Inferior parietal cortex (tissue), 1 donor: ENCODE results near the gene HABP4.

ENCODE experiments used
- DNase-seq: peaks from one replicate; pipeline ENCODE4 v3.0.0-alpha.2; 2016; ENCODE audit errors: extremely low spot score

Gene HABP4, protein sequence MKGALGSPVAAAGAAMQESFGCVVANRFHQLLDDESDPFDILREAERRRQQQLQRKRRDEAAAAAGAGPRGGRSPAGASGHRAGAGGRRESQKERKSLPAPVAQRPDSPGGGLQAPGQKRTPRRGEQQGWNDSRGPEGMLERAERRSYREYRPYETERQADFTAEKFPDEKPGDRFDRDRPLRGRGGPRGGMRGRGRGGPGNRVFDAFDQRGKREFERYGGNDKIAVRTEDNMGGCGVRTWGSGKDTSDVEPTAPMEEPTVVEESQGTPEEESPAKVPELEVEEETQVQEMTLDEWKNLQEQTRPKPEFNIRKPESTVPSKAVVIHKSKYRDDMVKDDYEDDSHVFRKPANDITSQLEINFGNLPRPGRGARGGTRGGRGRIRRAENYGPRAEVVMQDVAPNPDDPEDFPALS

DNA sequence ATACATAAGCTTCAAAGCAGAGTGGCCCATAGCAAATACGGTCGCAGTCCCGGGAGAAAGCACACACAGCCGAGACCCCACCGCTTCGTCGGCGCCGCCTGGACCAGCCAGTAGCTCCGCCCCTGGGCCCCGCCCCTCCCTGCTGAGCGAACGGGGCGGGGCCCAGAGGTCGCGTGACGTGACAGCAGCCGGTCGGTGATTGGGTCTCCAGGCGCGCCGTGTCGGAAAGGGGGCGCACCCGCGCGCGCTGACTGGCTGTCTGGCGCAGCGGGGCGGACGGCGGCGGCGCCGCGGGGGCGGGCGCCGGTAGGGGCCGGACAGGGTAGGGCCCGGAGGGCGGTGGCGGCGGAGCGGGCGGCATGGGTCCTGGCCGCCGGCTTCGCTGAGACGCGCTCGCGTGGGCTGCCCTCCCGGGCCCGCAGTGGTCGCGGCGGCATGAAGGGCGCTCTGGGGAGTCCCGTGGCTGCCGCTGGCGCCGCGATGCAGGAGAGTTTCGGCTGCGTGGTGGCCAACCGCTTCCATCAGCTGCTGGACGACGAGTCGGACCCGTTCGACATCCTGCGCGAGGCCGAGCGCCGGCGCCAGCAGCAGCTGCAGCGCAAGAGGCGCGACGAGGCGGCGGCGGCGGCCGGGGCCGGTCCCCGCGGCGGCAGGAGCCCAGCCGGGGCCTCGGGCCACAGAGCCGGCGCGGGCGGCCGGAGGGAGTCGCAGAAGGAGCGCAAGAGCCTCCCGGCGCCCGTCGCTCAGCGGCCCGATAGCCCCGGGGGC is at the start of gene HABP4:
Gene HABP4, plus strand, starts transcription at position 325 of the 768 bp plus-strand sequence. Its CDS starts 111 bp downstream, at position 436.
- DNase-seq, result peak; percentile 95

DNA sequence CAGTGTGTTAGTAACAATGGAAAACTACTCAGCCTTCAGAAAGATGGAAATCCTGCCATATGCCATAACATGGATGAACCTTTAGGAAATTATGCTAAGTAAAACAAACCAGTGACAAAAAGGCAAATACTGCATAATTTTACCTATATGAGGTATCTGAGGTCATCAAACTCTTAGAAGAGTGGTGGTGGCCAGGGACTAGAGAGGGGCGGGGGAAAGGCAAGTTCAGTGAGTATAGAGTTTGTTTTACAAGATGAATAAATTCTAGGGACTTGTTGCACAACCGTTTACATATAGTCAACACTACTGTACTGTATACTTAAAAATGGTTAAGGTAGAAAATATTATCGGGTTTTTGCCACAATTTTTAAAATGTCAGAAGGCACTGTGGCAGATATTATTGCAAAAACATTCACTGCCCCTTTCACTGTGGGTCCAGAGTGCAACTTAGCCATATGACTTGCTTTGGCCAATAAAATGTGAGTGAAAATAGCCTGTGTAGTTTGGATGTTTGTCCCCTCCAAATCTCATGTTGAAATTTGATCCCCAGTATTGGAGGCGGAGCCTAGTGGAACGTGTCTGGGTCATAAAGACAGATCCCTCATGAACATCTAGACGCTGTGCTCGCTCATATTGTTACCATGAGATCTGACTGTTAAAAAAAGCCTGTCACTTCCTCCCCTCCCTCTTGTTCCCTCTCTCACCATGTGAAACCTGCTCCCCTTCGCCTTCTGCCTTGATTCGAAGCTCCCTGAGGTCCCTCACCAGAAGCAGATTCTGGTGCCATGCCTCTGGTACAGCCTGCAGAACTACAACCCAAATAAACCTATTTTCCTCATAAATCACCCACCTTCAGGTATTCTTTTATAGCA is 41.3 kb upstream of the HABP4 start:
- no peak for DNase-seq

DNA sequence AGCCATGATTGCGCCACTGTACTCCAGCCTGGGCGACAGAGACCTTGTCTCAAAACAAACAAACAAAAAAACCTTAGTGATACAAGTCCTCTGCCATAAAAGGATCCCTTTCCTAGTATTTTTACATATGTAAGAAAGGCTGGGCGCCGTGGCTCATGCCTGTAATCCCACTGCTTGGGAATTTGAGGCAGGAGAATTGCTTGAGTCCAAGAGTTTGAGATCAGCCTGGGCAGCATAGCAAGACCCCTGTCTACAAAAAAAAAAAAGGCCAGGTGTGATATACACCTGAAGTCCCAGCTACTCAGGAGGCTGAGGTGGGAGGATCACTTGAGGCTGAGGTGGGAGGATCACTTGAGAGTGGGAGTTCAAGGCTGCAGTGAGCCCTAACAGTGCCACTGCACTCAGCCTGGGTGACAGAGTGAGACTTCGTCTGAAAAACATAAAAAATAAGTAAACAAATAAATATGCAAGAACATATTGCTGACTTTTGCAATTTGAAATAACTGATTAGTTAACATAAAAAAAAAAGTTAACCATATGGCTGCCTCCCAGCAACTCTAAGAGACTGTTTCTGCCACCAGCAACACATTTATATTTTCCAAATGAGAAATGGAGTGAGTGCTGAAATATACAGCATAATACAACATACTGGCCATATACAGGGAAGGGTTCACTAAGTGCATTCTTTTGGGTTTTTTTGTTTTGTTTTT is 38.7 kb upstream of the HABP4 start:
- no peak for DNase-seq

DNA sequence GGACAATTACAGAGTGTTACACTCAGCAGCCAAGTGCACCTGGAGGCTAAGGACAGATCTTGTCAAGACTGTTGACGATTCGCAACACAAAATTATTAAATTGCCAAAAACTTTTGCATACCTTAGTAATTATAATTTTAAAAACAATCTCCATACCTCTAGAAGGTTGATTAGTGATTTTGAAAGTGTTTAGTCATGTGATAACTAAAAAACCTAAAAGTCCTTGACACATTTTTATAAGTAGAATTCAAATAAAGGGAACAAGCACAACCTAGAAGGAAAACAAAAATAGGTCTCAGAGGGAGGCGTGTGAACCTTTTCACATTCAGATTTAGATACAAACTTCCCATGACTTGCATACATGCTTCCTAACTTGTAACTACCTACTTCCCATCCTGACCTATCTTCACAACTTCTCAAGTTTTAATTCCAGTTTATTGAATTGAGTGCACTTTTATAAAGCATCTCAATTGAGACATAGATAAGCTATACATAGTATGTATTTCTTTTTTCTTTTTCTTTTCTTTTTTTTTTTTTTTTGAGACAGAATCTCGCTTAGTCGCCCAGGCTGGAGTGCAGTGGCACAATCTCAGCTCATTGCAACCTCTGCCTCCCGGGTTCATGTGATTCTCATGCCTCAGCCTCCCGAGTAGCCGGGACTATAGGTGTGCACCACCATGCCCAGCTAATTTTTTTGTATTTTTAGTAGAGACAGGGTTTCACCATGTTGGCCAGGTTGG is 37.6 kb upstream of the HABP4 start:
- DNase-seq, result no peak

DNA sequence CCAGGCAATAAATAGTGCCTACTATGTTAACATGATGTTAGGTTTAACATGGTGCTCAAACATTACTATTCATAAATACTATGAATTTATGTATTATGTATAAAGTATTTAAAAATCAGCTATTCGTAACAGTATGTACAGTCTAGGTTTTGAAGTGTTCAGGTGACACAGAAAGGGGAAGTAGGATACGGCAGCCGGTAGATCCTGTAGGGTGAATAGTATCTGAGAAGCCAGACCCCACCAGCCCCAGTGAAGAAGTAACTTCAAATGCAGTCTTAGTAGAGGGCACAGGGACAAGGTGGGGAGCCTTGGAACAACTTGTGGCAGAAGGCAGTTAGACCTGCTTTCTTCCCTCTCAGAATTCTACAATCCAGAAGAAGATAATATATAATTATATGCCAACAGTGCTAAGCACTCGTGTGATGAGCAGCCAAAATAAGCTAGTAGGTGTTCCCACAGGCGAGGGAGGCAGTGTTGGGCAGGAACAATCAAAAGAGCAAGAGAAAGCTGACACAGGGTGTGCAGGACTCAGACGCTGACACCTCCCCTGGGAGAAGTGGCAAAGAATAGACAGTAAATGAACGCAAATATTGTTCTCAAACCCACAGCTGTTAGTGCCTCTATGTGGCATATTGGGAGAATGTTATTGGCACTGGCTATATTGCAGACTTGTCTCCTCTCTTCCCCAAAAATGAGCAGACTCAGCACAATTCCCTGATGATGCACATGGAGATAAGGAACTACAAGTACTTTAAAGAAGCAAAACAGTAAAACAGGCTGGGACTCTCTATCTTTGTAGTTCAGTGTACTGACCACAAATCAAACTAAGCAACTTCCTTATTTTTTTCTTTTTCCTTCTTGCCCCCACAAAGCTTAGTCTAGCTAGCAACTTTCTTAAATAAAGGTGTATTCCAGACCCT is 36.4 kb upstream of the HABP4 start:
- peak; percentile 62 for DNase-seq

DNA sequence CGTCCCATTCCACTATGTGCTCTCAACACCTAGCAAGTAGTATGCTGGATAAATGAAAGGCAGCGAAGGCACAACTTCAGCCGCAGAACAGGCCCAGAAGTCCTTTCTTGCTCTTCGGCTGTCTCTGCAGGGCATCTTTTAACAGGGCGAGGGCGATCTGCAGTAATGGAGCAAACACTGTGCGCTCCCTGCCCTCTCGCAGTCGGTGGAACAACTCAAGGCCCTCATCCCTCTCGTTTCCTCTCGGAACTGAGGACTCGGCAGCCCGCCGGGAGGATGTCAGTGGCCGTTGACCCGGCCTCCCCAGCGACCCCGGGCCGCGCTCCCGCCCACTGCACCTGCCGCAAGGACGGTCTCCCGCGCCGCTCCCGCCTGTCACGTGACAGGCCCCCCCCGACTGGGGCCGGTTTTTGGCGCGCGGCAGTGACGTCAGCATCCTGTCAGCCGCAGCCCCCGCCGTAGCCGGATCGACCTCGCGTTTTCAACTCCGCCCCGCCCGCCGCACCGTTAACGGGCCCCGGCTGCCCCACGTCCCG is 32.9 kb upstream of the HABP4 start:
- peak; percentile 89 for DNase-seq

DNA sequence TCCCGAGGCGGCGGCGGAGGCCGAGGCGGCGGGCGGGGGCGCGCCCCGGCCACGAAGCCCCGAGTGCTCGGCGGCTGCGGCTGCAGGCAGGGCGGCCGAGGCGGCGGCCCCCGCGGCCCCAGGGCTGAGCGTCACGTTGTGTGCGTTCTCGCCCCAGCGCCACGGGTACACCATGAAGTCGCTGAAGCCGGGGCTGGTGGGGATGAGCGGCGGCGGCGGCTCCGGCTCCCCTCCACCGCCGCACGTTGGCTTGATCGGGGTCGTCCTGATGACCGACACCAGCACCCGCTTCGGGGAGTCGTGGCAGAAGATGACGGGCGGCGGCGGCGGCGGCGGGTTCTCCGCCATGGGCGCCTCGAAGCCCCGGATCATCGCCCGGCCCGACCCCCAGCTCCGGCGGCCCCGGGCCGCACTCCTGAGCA is 32.3 kb upstream of the HABP4 start:
- no peak for DNase-seq

DNA sequence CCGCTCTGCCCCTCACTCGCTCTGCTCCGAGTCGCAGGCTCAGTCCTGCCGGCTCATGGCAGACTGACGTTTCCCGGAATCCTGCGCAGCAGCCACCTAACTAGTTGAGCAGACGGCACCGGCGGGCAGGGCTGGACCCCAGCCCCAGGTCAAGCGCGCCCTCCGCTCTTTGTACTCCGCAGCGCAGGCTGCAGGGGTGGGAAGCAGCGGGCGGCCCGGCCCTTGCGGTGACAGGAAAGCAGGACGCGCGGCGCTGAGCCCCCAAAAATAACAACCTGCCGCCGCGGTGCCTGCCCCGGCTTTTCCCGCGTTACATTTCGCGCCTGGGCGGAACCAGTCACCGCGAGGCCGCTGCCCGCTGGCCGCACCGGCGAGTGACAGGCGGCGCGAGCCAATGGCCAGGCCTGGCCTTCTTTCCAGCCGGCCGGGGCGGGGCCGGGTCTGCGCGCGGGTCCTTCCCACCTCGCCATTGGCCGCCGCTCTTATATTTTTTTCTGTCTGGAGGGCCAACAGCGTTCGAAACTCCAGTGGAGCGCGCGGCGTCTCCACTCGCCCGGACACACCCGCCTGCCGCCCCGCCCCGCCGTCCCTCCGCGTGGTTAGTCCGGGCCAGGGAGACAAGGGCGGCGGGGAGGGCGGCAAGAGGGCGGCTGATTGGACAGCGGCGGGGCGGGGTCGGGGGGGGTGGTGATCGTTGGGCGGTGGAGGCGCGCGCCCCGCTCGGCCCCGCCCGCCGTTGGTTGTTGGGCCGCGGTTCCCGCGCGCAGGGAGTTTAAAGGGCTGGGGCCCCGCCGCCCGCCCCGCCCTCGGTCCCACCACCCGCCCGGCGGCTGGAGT is 31.7 kb upstream of the HABP4 start, which contains the start of gene ZNF367:
Gene ZNF367, minus strand, starts transcription at position 288 of the 837 bp plus-strand sequence. CDS start 338 bp downstream, outside the sequence.
- DNase-seq, result peak; percentile 92

DNA sequence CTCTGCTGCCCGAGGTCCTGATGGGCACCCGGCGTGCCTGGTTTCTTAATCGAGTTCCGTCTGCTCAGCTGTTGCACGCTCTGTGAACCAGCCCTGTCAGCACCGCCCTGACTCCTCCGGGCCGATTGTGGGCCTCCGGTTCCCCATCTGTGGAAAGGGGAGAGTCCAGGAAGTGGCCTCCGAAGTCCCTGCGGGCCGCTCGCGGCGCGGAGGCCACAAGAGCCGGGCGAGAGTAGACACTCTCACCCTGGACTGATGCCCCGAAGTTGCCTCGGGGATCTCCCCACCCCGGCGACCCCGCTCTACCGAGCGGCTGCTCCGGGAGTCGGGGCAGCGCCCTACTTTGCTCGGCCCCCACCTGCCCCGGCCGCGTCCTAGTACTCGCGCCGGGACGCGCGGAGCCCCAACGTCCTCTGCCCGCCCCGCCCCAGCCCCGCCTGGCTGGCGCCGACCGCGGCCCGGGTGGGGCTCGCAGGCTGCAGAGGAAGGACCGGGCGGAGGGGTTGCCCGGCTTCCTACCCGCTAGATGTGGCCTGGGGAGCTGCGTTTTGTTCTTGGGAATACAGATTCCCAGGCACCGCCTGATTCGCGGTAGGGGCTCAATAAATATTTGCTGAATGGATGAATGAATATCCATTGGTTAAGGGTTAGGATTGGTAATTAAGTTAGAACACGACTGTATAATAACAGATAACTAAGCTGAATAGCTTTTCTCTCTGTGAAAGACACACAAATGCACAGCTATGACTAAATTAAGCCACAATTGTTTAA is 30.9 kb upstream of the HABP4 start:
- DNase-seq, result peak; percentile 55

DNA sequence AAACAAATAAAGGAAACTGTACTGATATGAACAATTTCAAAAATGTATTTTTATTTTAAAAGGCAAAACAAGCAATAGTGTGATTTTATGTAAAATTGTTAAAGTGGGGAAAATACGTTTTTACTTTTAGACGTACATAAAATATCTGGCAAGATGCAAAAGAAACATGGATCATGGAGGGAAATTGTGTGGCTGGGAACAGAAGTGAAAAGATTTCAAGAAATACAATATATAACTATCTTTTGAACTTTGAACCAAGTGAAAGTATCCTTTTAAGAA is 30.3 kb upstream of the HABP4 start:
- no peak for DNase-seq

DNA sequence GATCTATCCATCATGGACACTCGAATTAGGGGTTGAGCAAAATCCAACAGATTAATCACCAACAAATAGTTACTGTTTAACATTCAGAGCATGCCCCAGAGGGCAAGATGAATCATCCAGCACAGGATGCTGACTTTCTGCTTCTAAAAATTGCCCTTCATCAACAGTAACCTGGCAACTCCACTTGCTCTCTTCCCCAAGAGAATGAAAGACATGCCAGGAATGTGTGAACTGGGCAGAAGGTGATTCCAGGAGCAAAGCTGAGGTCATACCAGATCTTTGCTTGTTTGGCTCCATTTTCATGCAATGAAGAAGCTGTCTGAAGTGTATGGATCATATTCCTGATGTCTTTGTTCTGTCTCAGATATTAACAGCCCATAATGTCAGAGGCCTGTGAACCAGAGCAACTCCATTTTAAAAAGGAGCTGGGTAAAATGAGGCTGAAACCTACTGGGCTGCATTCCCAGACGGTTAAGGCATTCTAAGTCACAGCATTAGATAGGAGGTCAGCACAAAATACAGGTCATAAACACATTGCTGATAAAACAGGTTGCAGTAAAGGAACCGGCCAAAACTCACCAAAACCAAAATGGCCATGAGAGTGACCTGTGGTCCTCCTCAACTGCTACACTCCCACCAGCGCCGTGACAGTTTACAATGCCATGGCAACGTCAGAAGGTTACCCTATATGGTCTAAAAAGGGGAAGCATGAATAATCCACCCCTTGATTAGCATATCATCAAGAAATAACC is 29.3 kb upstream of the HABP4 start:
- no peak for DNase-seq

DNA sequence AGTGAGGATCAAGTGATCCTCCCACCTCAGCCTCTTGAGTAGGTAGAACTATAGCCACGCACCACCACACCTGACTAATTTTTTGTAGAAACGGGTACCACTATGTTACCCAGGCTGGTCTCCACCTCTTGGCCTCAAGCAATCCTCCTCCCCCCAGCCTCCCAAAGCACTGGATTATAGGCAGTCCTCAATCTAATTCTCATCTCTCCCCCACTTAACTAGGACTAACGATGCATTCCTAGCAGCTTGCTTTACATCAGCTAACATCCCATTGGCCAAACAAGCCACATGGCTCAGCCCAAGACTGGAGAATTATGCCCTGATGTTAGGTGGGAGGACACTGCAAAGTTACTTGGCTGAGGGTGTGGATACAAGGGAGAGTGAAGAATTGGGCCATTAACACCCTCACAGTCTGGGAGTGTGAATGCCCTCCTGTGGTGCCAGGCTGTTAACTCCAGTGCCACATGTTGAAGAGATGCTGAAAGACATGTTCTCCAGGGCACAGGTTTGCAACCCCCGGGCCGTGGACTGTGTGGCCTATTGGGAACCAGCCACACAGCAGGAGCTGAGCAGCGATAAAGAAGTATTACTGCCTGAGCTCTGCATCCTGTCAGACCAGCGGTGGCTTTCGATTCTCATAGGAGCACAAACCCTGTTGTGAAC is 26.5 kb upstream of the HABP4 start:
- no peak for DNase-seq

DNA sequence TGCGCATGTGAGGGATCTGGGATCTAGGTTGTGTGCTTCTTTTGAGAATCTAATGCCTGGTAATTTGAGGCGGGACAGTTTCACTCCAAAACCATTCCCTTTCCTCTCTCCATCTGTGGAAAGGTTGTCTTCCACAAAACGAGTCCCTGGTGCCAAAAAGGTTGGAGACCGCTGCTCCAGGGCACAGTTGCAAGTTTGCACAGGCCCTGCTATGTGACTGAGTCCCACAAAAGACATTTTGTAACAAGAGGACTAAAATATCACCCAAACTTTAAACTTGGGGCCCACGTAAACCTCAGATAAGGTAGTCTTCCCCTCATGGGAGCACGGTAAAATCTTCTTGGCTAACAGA is 26.0 kb upstream of the HABP4 start:
- DNase-seq, result no peak

DNA sequence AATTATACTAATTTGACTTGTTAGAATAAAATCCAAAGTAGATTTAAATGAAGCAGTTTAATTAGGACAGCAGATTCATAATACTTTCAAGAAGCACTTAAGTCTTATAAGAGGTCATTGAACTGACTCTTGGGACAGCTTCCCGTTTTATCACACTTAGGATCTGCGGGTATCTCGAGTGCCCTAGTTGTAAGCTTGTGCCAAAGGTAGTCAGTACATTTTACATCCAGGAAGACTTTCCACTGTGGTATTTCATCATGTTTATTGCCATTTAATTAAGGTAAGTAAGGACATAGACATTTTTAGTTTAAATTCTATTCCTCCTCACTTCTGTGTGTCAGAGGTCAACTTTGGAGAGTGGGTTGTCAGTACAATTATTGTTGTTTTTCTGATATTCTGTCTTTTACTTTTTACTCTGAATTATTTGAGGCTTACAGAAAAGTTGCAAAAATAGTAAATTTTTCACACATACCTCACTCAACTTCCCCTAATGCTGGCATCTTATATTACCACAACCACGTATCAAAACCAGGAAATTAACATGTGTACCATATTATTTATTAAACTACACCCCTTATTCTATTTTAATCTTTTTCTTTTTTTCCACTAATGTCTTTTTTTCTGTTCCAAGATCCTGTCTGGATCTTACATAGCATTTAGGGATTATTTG is 24.3 kb upstream of the HABP4 start:
- no peak for DNase-seq

DNA sequence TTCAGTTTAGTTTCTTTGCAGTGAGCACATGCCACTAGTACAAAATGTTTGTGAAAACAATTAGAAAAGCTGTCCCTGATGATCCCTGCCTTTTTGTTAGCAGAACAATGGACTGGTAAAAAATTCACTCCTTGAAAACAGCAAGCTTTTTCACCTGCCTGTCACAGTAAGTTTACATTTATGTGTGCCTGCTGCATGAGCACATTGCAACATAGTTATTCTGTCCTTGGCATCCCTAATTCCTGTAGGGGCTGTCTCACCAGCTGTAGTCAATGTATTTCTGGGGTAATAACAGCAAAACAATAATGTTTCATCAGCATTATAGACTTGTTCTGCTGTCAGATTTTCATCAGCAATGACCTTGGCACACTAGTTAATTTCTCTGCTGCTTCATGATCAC is 20.2 kb upstream of the HABP4 start:
- DNase-seq, result no peak

DNA sequence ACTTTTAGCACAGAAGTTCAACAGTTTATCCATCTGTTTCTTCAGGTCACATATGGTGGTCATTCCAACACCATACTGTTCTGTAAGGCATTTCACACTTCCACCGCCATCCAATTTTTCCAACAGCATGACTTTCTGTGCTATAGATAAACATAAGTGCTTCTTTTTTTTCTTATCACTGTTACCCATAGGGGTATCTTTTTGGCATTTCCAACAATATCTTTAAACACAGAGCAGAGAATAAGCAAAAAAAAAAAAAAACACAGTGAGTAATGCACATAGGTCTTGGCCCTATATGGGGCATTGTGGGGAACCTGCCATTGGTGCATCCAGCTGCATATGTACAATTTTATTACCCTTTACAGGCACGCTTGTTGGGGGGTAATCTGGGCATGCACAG is 19.6 kb upstream of the HABP4 start:
- no peak for DNase-seq
